HFF-Myc (cell line): ENCODE measurements around the gene TTC39B.
"Not testable (repeated sequence)": the region's sequence is repeated elsewhere in the genome, so short reads cannot be mapped to it uniquely, and the experiment has no call there.

Experiments
- DNase-seq: peaks from one replicate; pipeline ENCODE4 v3.0.0-alpha.2; 2011; ENCODE audit warnings: low read depth; ENCODE audit errors: extremely low read depth
- H3K4me3 ChIP-seq: replicated peaks from 2 replicates; pipeline ENCODE4 v1.5.1; 2011; ENCODE audit warnings: low read depth, mild to moderate bottlenecking, control low read depth, low read length
- TF ChIP-seq, protein P1 (sequence below): IDR thresholded peaks from 2 replicates; pipeline ENCODE4 v1.5.1; 2012; ENCODE audit warnings: mild to moderate bottlenecking, low read depth, low read length, control low read depth; ENCODE audit errors: missing control alignments

TTC39B gene

DNA sequence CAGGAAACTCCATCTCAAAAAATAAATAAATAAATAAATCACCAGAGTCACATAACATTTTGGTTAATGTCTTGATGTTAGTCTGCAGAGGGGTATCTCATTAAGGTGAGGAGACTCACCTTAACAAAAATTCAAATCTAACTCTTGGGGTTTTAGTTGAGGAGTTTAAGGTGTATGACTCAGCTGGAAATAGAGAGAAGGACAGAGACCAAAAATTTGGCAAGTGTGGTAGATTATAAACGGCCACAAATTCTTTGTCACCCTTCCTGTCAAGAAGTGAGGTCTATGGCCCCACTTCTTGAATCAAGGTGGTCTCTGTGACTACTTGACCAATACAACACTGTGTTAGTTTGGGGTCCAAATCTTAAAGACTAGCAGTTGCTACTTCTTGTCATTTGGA, 60.8 kb downstream of the TTC39B start:
- no peak for DNase-seq
- TF ChIP-seq, protein P1, sequence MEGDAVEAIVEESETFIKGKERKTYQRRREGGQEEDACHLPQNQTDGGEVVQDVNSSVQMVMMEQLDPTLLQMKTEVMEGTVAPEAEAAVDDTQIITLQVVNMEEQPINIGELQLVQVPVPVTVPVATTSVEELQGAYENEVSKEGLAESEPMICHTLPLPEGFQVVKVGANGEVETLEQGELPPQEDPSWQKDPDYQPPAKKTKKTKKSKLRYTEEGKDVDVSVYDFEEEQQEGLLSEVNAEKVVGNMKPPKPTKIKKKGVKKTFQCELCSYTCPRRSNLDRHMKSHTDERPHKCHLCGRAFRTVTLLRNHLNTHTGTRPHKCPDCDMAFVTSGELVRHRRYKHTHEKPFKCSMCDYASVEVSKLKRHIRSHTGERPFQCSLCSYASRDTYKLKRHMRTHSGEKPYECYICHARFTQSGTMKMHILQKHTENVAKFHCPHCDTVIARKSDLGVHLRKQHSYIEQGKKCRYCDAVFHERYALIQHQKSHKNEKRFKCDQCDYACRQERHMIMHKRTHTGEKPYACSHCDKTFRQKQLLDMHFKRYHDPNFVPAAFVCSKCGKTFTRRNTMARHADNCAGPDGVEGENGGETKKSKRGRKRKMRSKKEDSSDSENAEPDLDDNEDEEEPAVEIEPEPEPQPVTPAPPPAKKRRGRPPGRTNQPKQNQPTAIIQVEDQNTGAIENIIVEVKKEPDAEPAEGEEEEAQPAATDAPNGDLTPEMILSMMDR, result no peak
- H3K4me3 ChIP-seq, result no peak overlapping the region

GRCh38 chr9:15244001-15244441, 63.0 kb downstream of the TTC39B start:
- DNase-seq, result no peak
- TF ChIP-seq, protein P1, result no peak

DNA sequence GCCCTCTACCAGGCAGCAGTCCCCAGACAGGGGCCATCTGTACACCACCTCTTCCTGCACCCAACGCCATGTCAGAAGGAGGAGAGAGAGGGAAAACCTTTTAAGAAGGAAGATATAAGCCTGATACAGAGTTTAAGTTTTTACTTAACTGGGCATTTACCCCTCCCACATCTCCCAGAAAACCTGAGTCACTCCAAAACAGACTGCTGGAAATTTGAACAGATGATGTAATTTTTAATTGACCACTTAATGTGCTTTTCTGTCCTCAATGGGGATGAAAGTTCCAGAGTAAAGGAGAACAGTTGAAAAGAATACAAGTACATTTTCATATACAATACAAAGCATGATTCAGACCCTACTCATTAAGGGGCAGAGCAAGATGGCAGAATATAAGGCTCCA, 63.9 kb downstream of the TTC39B start:
- DNase-seq, result no peak
- H3K4me3 ChIP-seq, result no peak overlapping the region
- TF ChIP-seq, protein P1, result no peak

More at GRCh38 chr9:15244001-15244441, 63.0 kb downstream of the TTC39B start:
- H3K4me3 ChIP-seq, result no peak overlapping the region

DNA sequence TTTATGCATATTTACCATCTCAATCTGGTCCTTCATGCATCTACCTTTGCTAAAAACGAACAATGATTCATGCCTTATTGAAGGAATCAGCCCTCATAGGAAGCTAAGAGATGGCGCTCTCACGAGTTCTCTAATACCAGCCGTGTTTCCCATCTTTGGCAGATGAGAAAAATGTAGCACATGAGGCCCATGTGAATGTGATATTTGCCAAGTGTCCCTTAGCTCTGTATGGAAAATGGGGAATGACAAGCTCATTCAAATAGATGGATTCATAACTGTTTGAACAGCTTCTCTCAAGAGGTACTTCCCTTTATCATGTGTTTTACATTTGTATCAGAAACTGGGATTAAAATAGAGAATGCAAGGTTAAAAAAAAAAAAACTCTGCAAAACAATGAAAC, 66.1 kb downstream of the TTC39B start:
- TF ChIP-seq, protein P1, result no peak
- DNase-seq, result no peak
- no peak overlapping the region for H3K4me3 ChIP-seq

- no peak overlapping the region for H3K4me3 ChIP-seq
- TF ChIP-seq, protein P1, result no peak
These were observed 67.2 kb downstream of the TTC39B start for GRCh38 chr9:15239816-15240215.

GRCh38 chr9:15238646-15239045, 68.4 kb downstream of the TTC39B start:
- H3K4me3 ChIP-seq, result no peak overlapping the region
- DNase-seq, result no peak
- TF ChIP-seq, protein P1, result no peak

More at GRCh38 chr9:15239816-15240215, 67.2 kb downstream of the TTC39B start:
- DNase-seq, result no peak

DNA sequence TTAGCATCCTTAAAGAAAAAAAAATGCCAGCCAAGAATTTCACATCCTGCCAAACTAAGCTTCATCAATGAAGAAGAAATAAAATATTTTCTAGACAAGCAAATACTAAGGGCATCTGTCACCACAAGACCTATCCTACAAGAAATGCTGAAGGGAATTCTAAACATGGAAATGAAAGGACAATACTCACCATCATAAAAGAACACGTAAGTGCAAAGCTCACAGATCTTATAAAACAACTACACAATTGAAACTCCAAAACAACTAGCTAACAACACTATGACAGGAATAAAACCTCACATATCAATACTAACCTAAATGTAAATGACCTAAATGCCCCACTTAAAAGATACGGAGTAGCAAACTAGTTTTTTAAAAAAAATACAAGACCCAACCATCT, 71.4 kb downstream of the TTC39B start:
- TF ChIP-seq, protein P1, result no peak
- no peak overlapping the region for H3K4me3 ChIP-seq

GRCh38 chr9:15233941-15234490, 73.0 kb downstream of the TTC39B start:
- not testable (repeated sequence) for DNase-seq, H3K4me3 ChIP-seq

More for the DNA sequence above, 71.4 kb downstream of the TTC39B start:
- DNase-seq, result no peak

- not testable (repeated sequence) for DNase-seq, H3K4me3 ChIP-seq
These were observed 74.2 kb downstream of the TTC39B start for GRCh38 chr9:15232706-15233280.
